ENCODE data around the gene BNIP5.
"Not testable (repeated sequence)": the region's sequence is repeated elsewhere in the genome, so short reads cannot be mapped to it uniquely, and the experiment has no call there.

BNIP5 gene

GRCh38 chr6:36367743-36368142, 31.1 kb upstream of the BNIP5 start:
- no peak for DNase-seq

GRCh38 chr6:36364669-36365479, 28.2 kb upstream of the BNIP5 start:
- no peak for DNase-seq

GRCh38 chr6:36364061-36364635, 27.5 kb upstream of the BNIP5 start:
- not testable (repeated sequence) for DNase-seq

DNA sequence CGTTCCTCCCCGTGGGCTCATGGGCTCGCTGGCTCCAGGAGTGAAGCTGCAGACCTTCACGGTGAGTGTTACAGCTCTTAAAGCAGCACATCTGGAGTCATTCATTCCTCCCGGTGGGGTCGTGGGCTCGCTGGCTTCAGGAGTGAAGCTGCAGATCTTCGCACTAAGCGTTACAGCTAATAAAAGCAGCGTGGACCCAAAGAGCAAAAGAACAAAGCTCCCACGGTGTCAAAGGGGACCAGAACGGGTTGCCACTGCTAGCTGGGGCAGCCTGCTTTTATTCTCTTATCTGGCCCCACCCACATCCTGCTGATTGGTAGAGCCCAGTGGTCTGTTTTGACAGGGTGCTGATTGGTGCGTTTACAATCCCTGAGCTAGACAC, 26.7 kb upstream of the BNIP5 start:
- not testable (repeated sequence) for DNase-seq

DNA sequence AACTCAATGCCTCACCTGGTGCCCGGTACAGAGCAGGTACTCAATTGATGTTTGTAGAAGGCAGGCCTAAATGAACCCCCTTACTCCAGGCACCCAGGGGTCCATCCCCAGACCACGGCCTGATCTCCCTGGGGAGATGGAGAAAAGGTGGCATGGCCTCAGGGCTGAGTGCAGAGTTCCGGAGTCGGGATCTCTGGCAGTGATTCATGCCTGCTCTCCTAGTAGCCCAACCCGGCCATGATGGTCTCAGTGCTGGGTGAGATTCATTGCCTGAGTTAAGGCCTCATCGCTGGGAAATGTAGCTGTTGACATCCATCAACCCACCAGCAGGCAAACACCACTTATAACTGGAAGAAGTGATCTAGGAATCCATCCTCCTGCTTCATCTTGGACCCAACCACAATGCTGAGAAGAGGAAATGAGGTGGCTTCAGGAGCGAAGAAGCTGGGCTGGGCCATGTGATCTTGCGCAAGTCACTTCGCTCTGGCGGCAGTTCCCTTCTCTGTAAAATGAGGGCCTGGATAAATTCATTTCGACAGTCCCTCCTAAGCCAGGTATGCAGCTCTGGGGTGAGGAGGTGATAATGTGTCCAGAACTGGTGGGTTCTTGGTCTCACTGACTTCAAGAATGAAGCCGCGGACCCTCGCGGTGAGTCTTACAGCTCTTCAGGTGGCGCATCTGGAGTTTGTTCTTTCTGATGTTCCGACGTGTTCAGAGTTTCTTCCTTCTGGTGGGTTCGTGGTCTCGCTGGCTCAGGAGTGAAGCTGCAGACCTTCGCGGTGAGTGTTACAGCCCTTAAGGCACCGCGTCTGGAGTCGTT, 26.1 kb upstream of the BNIP5 start:
- DNase-seq: no peak

DNA sequence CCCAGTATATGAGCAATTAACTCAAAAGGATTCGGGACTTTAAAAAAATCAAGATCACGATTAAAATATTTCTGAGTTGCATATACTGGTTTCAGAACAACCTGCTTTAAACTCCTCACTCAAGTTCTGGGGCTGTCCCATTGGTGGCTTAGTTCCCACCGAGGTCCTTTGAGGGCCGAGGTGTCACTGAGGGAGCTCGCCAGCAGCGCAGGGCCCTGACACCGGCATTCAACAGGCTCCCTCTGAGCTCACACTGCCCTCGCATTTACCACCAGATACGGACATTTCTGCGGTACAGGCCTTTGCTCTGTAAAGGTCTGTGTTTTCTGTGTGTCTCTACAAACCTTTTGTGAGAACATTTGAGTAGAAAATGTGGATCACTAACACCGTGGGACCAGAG, 24.4 kb upstream of the BNIP5 start:
- DNase-seq: no peak

GRCh38 chr6:36360241-36361054, 23.8 kb upstream of the BNIP5 start:
- peak in 50 of 51 donors; percentile 10 to 85 (median 54) for DNase-seq

GRCh38 chr6:36358226-36358915, 21.7 kb upstream of the BNIP5 start:
- peak in 24 of 51 donors; percentile 7 to 88 (median 27) for DNase-seq

GRCh38 chr6:36357872-36358225, 21.2 kb upstream of the BNIP5 start:
- DNase-seq: no peak

GRCh38 chr6:36355819-36356218, 19.1 kb upstream of the BNIP5 start:
- no peak for DNase-seq

DNA sequence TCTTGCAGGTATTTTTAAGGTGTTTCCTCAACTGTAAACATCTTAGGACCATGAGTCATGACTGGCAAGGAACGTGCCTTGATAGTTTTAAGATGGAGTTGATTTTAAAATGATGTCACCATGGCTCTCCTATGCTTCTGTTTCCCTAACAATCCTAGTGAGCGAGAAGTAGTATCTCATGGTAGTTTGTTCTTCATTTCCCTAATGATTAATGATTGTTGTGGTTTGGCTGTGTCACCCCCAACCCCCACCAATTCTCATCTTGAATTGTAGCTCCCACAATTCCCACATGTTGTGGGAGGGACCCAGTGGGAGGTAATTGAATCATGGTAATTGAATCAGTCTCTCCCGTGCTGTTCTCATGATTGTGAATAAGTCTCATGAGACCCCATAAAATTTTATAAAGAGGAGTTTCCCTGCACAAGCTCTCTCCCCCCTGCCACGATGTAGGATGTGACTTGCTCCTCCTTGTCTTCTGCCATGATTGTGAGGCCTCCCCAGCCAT, 16.8 kb upstream of the BNIP5 start:
- no peak for DNase-seq

GRCh38 chr6:36352477-36353157, 15.9 kb upstream of the BNIP5 start:
- DNase-seq: no peak

GRCh38 chr6:36350681-36351571, 14.2 kb upstream of the BNIP5 start:
- no peak for DNase-seq

GRCh38 chr6:36350082-36350481, 13.4 kb upstream of the BNIP5 start:
- DNase-seq: no peak

GRCh38 chr6:36349240-36349639, 12.6 kb upstream of the BNIP5 start:
- DNase-seq: peak in 3 of 51 donors; percentile 8 to 67 (median 23)

- no peak for DNase-seq
Observed at GRCh38 chr6:36347621-36348020, 10.9 kb upstream of the BNIP5 start.

DNA sequence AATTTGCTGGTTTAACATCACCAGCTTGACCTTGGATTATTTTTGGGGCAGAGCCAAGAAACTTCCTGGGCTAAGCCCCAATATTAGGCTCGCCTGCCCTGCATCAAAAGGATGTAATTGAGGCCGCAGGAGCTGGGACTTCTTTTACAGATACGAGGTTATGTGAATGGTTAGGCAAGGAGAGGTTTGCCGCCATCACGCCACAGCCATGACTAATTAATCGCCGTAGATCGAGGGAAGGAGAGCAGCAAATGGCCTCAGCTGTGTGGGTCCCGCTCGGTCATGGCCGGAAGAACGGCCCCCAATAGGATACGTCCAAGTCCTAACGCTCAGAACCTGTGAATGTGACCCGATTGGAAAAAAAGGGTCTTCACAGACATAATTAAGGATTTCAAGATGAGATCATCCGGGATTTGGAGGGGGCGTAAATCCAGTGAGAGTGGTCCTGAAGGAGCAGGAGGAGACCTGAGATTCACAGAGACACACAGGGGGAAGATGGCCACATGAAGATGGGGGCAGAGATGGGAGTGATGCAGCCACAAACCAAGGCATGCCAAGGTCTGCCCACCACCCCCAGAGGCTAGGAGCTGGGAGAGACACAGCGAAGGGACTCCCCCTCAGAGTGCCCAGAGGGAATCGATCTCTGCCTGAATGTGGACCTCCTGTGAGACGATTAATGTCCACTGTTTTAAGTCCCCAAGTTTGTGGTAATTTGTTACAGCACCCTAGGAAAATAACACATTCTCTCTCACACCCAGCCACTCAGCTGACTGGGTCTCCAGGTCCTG, 10.0 kb upstream of the BNIP5 start:
- no peak for DNase-seq

Data from hypothalamus (tissue), 51 donors.